Mesothelial cell of epicardium (in vitro differentiated cells): ENCODE results near the gene PMP22. TPM values are rescaled to one million over a fixed set of nuclear protein-coding genes. Genes with fewer than 3 reads are reported as not detected.

Source experiments
- DNase-seq, 2 experiments: peaks; one replicate each; pipeline ENCODE4 v3.0.0; 2021; ENCODE audit warnings: low spot score in 2 of 2; ENCODE audit not compliant: unreplicated experiment in 2 of 2
- H3K27ac Mint-ChIP-seq: 2 replicates; pipeline ENCODE4 v1.8.0; 2021; ENCODE audit warnings: mixed read lengths
- H3K27me3 Mint-ChIP-seq: 2 replicates; pipeline ENCODE4 v1.8.0; 2021; ENCODE audit warnings: low read depth, mixed read lengths
- H3K36me3 Mint-ChIP-seq: 2 replicates; pipeline ENCODE4 v1.8.0; 2021; ENCODE audit warnings: mixed read lengths
- H3K4me1 Mint-ChIP-seq: 2 replicates; pipeline ENCODE4 v1.8.0; 2021; ENCODE audit warnings: mixed read lengths
- H3K4me3 Mint-ChIP-seq: 2 replicates; pipeline ENCODE4 v1.8.0; 2021; ENCODE audit warnings: mild to moderate bottlenecking, moderate library complexity, mixed read lengths
- H3K9me3 Mint-ChIP-seq: 2 replicates; pipeline ENCODE4 v1.8.0; 2021; ENCODE audit warnings: mixed read lengths
- CTCF ChIP-seq: fragments of 200-600 bp; sonication (generic); IDR thresholded peaks from one replicate; pipeline ENCODE4 v1.5.0; 2021; ENCODE audit warnings: antibody characterized with exemption; ENCODE audit not compliant: unreplicated experiment
- total RNA-seq: library from RNA; stranded (reverse); gene quantifications from 3 replicates; pipeline ENCODE4 v1.2.1, GENCODE V29; 2021

Gene PMP22
- total RNA-seq, 1 donor from 2014 or later: 50.4 TPM

- Mint-ChIP-seq H3K4me3 (no peak overlapping the region), H3K36me3 (peaks cover 9% of the 10 kb centered on the region), H3K9me3 (peaks cover 13% of the 10 kb centered on the region), H3K27ac (no peak overlapping the region), H3K27me3 (no peaks in the 10 kb centered on the region), H3K4me1 (peaks cover 2% of the 10 kb centered on the region)
- no peak for DNase-seq
- TF ChIP-seq CTCF: no peak
These were observed 25.6 kb downstream of the PMP22 start for GRCh38 chr17:15239491-15239890.

GRCh38 chr17:15238676-15239422 lies 26.3 kb downstream of the PMP22 start:
- H3K27ac Mint-ChIP-seq: no peak overlapping the region

GRCh38 chr17:15238057-15238456 lies 27.1 kb downstream of the PMP22 start:
- Mint-ChIP-seq H3K9me3 (peaks cover 10% of the 10 kb centered on the region), H3K36me3 (peaks cover 6% of the 10 kb centered on the region), H3K4me3 (no peak overlapping the region), H3K27me3 (no peaks in the 10 kb centered on the region), H3K4me1 (peaks cover 2% of the 10 kb centered on the region), H3K27ac (no peak overlapping the region)
- no peak for TF ChIP-seq CTCF
- no peak for DNase-seq

More at GRCh38 chr17:15238676-15239422, 26.3 kb downstream of the PMP22 start:
- Mint-ChIP-seq H3K9me3 (peaks cover 13% of the 10 kb centered on the region), H3K4me1 (peaks cover 2% of the 10 kb centered on the region), H3K36me3 (peaks cover 9% of the 10 kb centered on the region), H3K27me3 (no peaks in the 10 kb centered on the region), H3K4me3 (no peak overlapping the region)
- no peak for DNase-seq
- no peak for TF ChIP-seq CTCF

GRCh38 chr17:15237106-15237425 lies 28.1 kb downstream of the PMP22 start:
- Mint-ChIP-seq H3K27me3 (no peaks in the 10 kb centered on the region), H3K4me3 (no peak overlapping the region), H3K27ac (no peak overlapping the region), H3K4me1 (peaks cover 2% of the 10 kb centered on the region), H3K9me3 (no peaks in the 10 kb centered on the region), H3K36me3 (no peaks in the 10 kb centered on the region)
- no peak for DNase-seq
- TF ChIP-seq CTCF: no peak

GRCh38 chr17:15236281-15237105 lies 28.6 kb downstream of the PMP22 start:
- TF ChIP-seq CTCF: no peak
- no peaks in the 10 kb centered on the region for H3K36me3 Mint-ChIP-seq
- H3K4me3 Mint-ChIP-seq: no peak overlapping the region
- peaks cover 2% of the 10 kb centered on the region for H3K4me1 Mint-ChIP-seq
- H3K27me3 Mint-ChIP-seq: no peaks in the 10 kb centered on the region
- DNase-seq: no peak
- H3K27ac Mint-ChIP-seq: no peak overlapping the region
- H3K9me3 Mint-ChIP-seq: no peaks in the 10 kb centered on the region
